Glutamatergic neuron (in vitro differentiated cells): ENCODE results near the gene ATF5. TPM values are rescaled to one million over a fixed set of nuclear protein-coding genes. Genes with fewer than 3 reads are reported as not detected.

Experiments
- DNase-seq: peaks from one replicate; pipeline ENCODE4 v3.0.0; 2022
- H3K27ac Mint-ChIP-seq: one replicate; pipeline ENCODE4 v1.8.0; 2020; ENCODE audit warnings: mild to moderate bottlenecking, mixed read lengths, inconsistent platforms; ENCODE audit not compliant: unreplicated experiment
- H3K27me3 Mint-ChIP-seq: one replicate; pipeline ENCODE4 v1.8.0; 2020; ENCODE audit warnings: mild to moderate bottlenecking, moderate library complexity, mixed read lengths, inconsistent platforms; ENCODE audit not compliant: unreplicated experiment
- H3K36me3 Mint-ChIP-seq: one replicate; pipeline ENCODE4 v1.8.0; 2020; ENCODE audit warnings: mild to moderate bottlenecking, mixed read lengths, inconsistent platforms; ENCODE audit not compliant: unreplicated experiment
- H3K4me1 Mint-ChIP-seq: one replicate; pipeline ENCODE4 v1.8.0; 2020; ENCODE audit warnings: mild to moderate bottlenecking, low read depth, mixed read lengths, inconsistent platforms; ENCODE audit not compliant: unreplicated experiment
- H3K4me3 Mint-ChIP-seq: one replicate; pipeline ENCODE4 v1.8.0; 2020; ENCODE audit warnings: mild to moderate bottlenecking, mixed read lengths, inconsistent platforms; ENCODE audit not compliant: unreplicated experiment
- H3K9me3 Mint-ChIP-seq: one replicate; pipeline ENCODE4 v1.8.0; 2020; ENCODE audit warnings: mild to moderate bottlenecking, moderate library complexity, mixed read lengths, inconsistent platforms; ENCODE audit not compliant: unreplicated experiment
- total RNA-seq: library from RNA; stranded (reverse); fragmentation: NEBNext Ultra II Directional; extraction: Animal tissue kit (Norgen Biotek cat#: 25700); gene quantifications from one replicate; pipeline ENCODE4 v1.2.1, GENCODE V29; 2021; ENCODE audit not compliant: unreplicated experiment
- TF ChIP-seq, protein P1 (sequence below): fragments of 200-600 bp; sonication (generic); IDR thresholded peaks from one replicate; pipeline ENCODE4 v1.5.0; 2021; ENCODE audit not compliant: partially characterized antibody, unreplicated experiment

ATF5 gene
- total RNA-seq, 1 donor from 2014 or later, result 138 TPM

DNA sequence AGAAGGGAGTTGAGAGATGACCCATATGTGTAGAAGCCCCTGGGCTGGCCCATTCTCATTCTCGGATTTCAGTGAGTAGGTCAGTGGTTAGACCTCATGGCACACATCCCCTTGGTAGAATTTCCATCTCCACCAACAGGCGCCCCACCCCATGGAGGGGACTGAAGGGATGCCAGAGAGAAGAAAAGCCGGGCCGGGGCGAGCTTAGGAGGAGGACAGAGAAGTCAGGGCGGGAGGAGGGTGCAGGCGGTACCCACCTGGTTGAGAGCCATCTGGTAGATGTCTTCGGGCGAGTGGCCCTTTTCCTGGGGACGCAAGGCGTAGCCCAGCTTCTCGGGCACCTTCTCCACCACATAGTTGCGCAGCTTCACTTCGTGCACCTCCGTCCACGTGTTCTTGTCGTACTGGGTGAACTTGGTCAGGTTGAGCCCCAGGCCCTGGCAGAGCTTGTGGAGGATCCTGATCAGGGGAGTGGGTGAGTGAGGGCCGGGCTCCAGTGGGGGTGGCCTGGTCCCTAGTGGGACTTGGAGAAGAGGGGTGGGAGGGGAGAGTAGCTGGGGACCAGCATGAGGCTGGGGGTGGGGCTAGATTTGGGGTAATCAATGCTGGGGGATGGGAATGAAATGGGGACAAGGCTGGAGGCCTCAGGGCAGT, 34.9 kb upstream of the ATF5 start:
- H3K27me3 Mint-ChIP-seq, result peaks cover 15% of the 10 kb centered on the region
- DNase-seq, result no peak
- H3K27ac Mint-ChIP-seq, result no peak overlapping the region
- H3K4me3 Mint-ChIP-seq, result no peak overlapping the region
- H3K4me1 Mint-ChIP-seq, result peaks cover 5% of the 10 kb centered on the region
- TF ChIP-seq, protein P1, sequence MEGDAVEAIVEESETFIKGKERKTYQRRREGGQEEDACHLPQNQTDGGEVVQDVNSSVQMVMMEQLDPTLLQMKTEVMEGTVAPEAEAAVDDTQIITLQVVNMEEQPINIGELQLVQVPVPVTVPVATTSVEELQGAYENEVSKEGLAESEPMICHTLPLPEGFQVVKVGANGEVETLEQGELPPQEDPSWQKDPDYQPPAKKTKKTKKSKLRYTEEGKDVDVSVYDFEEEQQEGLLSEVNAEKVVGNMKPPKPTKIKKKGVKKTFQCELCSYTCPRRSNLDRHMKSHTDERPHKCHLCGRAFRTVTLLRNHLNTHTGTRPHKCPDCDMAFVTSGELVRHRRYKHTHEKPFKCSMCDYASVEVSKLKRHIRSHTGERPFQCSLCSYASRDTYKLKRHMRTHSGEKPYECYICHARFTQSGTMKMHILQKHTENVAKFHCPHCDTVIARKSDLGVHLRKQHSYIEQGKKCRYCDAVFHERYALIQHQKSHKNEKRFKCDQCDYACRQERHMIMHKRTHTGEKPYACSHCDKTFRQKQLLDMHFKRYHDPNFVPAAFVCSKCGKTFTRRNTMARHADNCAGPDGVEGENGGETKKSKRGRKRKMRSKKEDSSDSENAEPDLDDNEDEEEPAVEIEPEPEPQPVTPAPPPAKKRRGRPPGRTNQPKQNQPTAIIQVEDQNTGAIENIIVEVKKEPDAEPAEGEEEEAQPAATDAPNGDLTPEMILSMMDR, result no peak
- H3K9me3 Mint-ChIP-seq, result peaks cover 9% of the 10 kb centered on the region
- no peaks in the 10 kb centered on the region for H3K36me3 Mint-ChIP-seq

DNA sequence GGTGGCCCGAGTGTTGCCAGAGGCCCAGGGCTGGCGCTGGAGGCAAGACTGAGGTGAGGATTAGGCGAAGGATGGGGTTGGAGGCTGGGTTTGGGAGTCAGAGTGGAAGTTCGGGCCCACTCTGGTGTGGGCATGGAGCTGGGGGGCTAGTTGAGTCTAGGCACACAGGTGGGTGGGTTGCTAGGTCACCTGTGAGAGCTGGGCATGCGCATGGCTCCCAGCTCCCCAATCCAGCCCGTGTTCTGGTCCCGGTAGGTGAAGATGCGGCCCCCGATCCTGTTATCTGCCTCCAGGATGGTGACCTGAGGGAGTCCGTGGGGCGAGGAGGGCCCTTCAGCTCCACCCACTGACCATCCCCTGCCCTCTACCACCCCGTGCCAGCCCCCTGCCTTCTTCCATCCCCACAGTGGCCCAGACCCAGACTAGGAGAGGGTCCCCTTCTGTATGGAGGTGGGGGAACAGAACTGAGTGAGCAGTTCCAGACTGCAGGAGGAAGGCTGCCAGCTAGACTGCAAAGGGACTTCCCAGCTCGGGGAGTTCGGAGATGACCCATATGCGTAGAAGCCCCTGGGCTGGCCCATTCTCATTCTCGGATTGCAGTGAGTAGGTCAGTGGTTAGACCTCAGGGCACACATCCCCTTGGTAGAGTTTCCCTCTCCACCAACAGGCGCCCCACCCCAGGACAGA, 34.0 kb upstream of the ATF5 start:
- TF ChIP-seq, protein P1, result no peak
- Mint-ChIP-seq H3K36me3 (no peaks in the 10 kb centered on the region), H3K4me1 (peaks cover 3% of the 10 kb centered on the region), H3K27ac (no peak overlapping the region), H3K9me3 (peaks cover 5% of the 10 kb centered on the region), H3K27me3 (peaks cover 15% of the 10 kb centered on the region), H3K4me3 (no peak overlapping the region)
- no peak for DNase-seq

DNA sequence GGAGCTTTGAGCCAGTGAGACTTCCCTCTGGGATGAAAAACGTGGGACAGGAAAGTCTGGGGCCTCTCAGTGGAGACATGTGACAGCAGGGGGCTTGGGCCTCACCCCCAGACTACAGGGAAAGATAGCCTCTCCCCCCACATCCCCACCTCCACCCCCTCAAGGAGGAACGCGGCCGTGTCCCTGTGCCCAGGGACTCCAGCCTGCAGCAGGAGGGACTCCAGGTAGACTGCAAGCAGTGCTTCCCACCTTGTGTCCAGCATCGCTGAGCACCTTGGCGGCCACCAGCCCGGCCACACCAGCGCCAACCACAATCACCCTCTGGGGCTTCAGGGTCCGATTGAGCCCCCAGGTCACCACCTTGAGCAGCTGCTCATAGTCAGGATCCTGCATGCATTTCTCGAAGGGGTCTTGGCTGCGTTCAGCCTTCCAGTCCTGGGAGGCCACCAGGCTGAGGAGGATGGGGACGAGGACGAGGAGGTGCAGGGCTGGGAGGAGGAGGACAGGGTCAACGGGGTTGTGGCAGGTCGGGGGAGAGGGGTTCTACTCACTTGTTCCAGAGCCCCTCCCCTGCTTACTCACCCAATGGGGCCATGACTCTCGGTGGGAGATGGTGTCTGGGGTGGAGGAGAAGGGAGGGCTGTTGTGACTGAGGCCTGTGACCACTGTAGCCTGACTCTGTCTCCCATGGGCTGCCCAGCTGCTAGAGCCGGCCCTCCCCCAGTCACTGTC, 33.3 kb upstream of the ATF5 start:
- no peak overlapping the region for H3K27ac Mint-ChIP-seq
- no peaks in the 10 kb centered on the region for H3K36me3 Mint-ChIP-seq
- no peak overlapping the region for H3K4me3 Mint-ChIP-seq
- peaks cover 3% of the 10 kb centered on the region for H3K4me1 Mint-ChIP-seq
- peaks cover 15% of the 10 kb centered on the region for H3K27me3 Mint-ChIP-seq
- no peak for DNase-seq
- TF ChIP-seq, protein P1, result no peak
- H3K9me3 Mint-ChIP-seq, result peaks cover 5% of the 10 kb centered on the region

DNA sequence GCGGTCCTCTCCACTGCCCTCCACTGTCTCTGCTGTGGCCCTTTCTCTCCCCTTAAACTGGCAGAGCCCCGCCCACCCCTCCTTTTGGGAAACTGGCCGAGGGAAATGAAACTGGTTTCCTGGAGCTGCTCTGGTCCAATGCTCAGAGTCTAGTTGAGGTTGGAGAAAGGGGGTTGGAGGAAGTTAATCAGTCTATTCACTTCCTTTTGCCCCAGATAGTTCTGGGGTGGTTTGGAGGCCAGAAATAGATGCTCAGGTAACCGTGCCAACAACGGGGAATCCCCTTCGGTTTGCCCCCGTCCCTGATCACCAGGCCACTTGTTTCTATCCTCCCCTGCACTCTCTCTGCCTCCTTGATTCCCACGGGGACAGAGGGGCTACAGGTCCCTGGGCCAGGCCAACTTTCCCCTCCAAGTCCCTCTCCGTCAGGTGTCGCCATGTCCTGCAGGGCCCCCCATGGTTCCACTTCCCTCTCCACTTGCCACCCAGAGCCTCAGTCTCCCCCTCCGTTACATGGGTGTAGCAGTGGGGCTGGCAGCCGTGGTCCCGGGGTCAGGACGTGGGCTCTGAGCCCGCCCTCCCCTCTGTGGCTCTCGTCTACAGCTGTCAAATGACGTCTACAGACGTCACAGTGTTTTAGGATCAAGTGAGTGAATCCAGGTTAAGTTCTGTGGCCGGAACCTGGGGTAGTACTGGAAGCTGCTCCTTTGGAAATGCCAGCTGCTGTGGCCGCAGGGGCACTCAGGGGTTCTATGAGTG, 32.0 kb upstream of the ATF5 start, which contains the start of gene IL4I1:
IL4I1 (minus strand) TSS at position 25 of the 759 bp plus-strand sequence. CDS start 727 bp downstream, outside the sequence.
- Mint-ChIP-seq H3K9me3 (peaks cover 4% of the 10 kb centered on the region), H3K4me3 (no peak within 1 kb of the TSS), H3K4me1 (no peaks in the 10 kb centered on the region), H3K36me3 (no peaks in the 10 kb centered on the region), H3K27me3 (peaks cover 14% of the 10 kb centered on the region), H3K27ac (peak within 1 kb of the TSS; percentile 6)
- TF ChIP-seq, protein P1, result no peak
- no peak for DNase-seq
